ENCODE results near the gene BMP8A. TPM values are rescaled to one million over a fixed set of nuclear protein-coding genes. Genes with fewer than 3 reads are reported as not detected.
"Not testable (repeated sequence)": the region's sequence is repeated elsewhere in the genome, so short reads cannot be mapped to it uniquely, and the experiment has no call there.

The BMP8A gene
- total and polyA plus RNA-seq, 2 of the 8 experiments (the other 6 are each of a cell fraction or from before 2014, with no cell fraction given): 0.38 to 0.43 TPM

- H3K23me2 ChIP-seq (ENCODE audit: low read depth, low read length); POLR2A ChIA-PET (ENCODE audit: partially characterized antibody); H3K36me3 ChIP-seq (ENCODE audit: control insufficient read depth in 2 of 4, insufficient read depth in 4 of 4, low read length in 3 of 4); H4K8ac ChIP-seq (ENCODE audit: extremely low read depth, insufficient read depth, low read length); H4K5ac ChIP-seq (ENCODE audit: insufficient read length, low read depth, low read length); H2BK120ac ChIP-seq (replicated peaks; ENCODE audit: low read depth, low read length); H4K20me1 ChIP-seq (replicated peaks in 1 of 2; ENCODE audit: control insufficient read depth in 1 of 2, insufficient read depth in 2 of 2, low read length in 2 of 2); H4K91ac ChIP-seq (replicated peaks; ENCODE audit: insufficient read length, low read length); DNase-seq (ENCODE audit: low read depth in 1 of 2, low spot score in 2 of 2); H3K4me3 ChIP-seq (ENCODE audit: extremely low read depth in 1 of 4, insufficient read depth in 2 of 4, low read depth in 3 of 4, low read length in 4 of 4); H3K4me2 ChIP-seq (ENCODE audit: insufficient read depth in 1 of 2, low read depth in 2 of 2, low read length in 2 of 2); H3K79me1 ChIP-seq (ENCODE audit: low read depth, low read length); H3K14ac ChIP-seq (ENCODE audit: insufficient read length); H3K4me1 ChIP-seq (replicated peaks in 1 of 4; ENCODE audit: control insufficient read depth in 3 of 4, insufficient read depth in 4 of 4, low read length in 3 of 4); H3K27ac ChIP-seq (ENCODE audit: low read depth, low read length); H2BK12ac ChIP-seq (ENCODE audit: low read depth, low read length); H3K9ac ChIP-seq (replicated peaks in 1 of 4; ENCODE audit: extremely low read depth in 1 of 4, low read depth in 3 of 4, low read length in 3 of 4); H3K79me2 ChIP-seq (ENCODE audit: control insufficient read depth in 1 of 2, insufficient read depth in 2 of 2, low read length in 2 of 2); H3K9me3 ChIP-seq (ENCODE audit: insufficient read depth in 2 of 2, low read depth in 1 of 2, low read length in 1 of 2); CTCF ChIA-PET (ENCODE audit: partially characterized antibody); H2BK5ac ChIP-seq (ENCODE audit: low read depth, low read length); H3K18ac ChIP-seq (ENCODE audit: extremely low read depth, low read length); H2BK20ac ChIP-seq (ENCODE audit: low read length); H3K4ac ChIP-seq (replicated peaks; ENCODE audit: insufficient read length, low read depth, low read length); H3K23ac ChIP-seq (ENCODE audit: insufficient read length); H2BK15ac ChIP-seq (ENCODE audit: low read length); H2AFZ ChIP-seq (ENCODE audit: low read length); H3K56ac ChIP-seq (replicated peaks; ENCODE audit: insufficient read length, low read depth, low read length); H2AK5ac ChIP-seq (ENCODE audit: low read depth, low read length): not testable (repeated sequence)
- FAIRE-seq: peak; percentile 79
- peaks cover 3 to 11% (median 8%) of the 10 kb centered on the region in 4 experiments; a peak in 5 of 7 replicates for H3K27me3 ChIP-seq (replicated peaks in 1 of 4; ENCODE audit: control insufficient read depth in 3 of 4, extremely low read depth in 1 of 4, insufficient read depth in 3 of 4, low read length in 3 of 4)
- 55% methylated on average over 5 of the region's 25 CpGs; no CpG with 5 or more reads in 1 of the 2 experiments for WGBS, 2 experiments (ENCODE audit: extremely low coverage in 1 of 2, insufficient coverage in 1 of 2, insufficient read length in 1 of 2, insufficient replicate concordance in 2 of 2, low coverage in 1 of 2, low lambda C conversion rate in 2 of 2, missing lambda C conversion rate in 1 of 2)
Measured at GRCh38 chr1:39512234-39512847, 20.9 kb downstream of the BMP8A start.

Data from H1 (cell line).